GM19025 (cell line): ENCODE measurements around the gene ABCA3.

Experiments used
- ATAC-seq: cut with Tn5 transposase; IDR thresholded peaks from one replicate; pipeline ENCODE4 v1.9.1; 2021; ENCODE audit warnings: mild to moderate bottlenecking, low read depth, moderate library complexity; ENCODE audit not compliant: unreplicated experiment

ABCA3 gene

GRCh38 chr16:2323701-2324100 lies 16.8 kb downstream of the ABCA3 start:
- ATAC-seq, result no peak

- no peak for ATAC-seq
These were observed 20.9 kb downstream of the ABCA3 start for GRCh38 chr16:2319606-2320005.

GRCh38 chr16:2317231-2318020 lies 23.1 kb downstream of the ABCA3 start:
- no peak for ATAC-seq

GRCh38 chr16:2308089-2308962 lies 32.2 kb downstream of the ABCA3 start:
- ATAC-seq, result no peak

- ATAC-seq, result no peak
These were observed 40.7 kb downstream of the ABCA3 start for GRCh38 chr16:2299915-2300192.

GRCh38 chr16:2299121-2299914 lies 41.2 kb downstream of the ABCA3 start:
- no peak for ATAC-seq

GRCh38 chr16:2298621-2299020 lies 41.9 kb downstream of the ABCA3 start:
- no peak for ATAC-seq

- ATAC-seq, result no peak
These were observed 43.0 kb downstream of the ABCA3 start for GRCh38 chr16:2297506-2297860.

- ATAC-seq, result no peak
These were observed 43.6 kb downstream of the ABCA3 start for GRCh38 chr16:2296661-2297505.

GRCh38 chr16:2295056-2295798 lies 45.3 kb downstream of the ABCA3 start:
- no peak for ATAC-seq

- no peak for ATAC-seq
These were observed 48.3 kb downstream of the ABCA3 start for GRCh38 chr16:2292221-2292620.

- ATAC-seq, result no peak
These were observed 51.2 kb downstream of the ABCA3 start for GRCh38 chr16:2289282-2289681.

GRCh38 chr16:2288726-2289125 lies 51.8 kb downstream of the ABCA3 start:
- ATAC-seq, result no peak

GRCh38 chr16:2287916-2288547 lies 52.5 kb downstream of the ABCA3 start:
- no peak for ATAC-seq

- ATAC-seq, result no peak
These were observed 54.0 kb downstream of the ABCA3 start for GRCh38 chr16:2286550-2286949.

GRCh38 chr16:2285731-2286191 lies 54.8 kb downstream of the ABCA3 start:
- no peak for ATAC-seq

- no peak for ATAC-seq
These were observed 55.5 kb downstream of the ABCA3 start for GRCh38 chr16:2284797-2285576.
